HepG2 (cell line): ENCODE measurements around the gene FBN3.

ENCODE experiments used
- CTCF ChIP-seq: sonication (generic); formaldehyde crosslinking; IDR thresholded peaks from 2 replicates; pipeline ENCODE4 v1.5.0; 2020; ENCODE audit warnings: mild to moderate bottlenecking, missing genetic modification reagents, moderate library complexity
- ESRRA ChIP-seq: sonication (generic); formaldehyde crosslinking; IDR thresholded peaks from 2 replicates; pipeline ENCODE4 v1.5.1; 2020; ENCODE audit warnings: mild to moderate bottlenecking, low read depth, missing genetic modification reagents
- FOXJ3 ChIP-seq: sonication (generic); formaldehyde crosslinking; IDR thresholded peaks from 2 replicates; pipeline ENCODE4 v1.4.0; 2020; ENCODE audit warnings: missing genetic modification reagents, mild to moderate bottlenecking, borderline replicate concordance
- MED1 ChIP-seq: sonication (generic); formaldehyde crosslinking; IDR thresholded peaks from 2 replicates; pipeline ENCODE4 v1.4.0; 2020; ENCODE audit warnings: missing genetic modification reagents
- MTA1 ChIP-seq: sonication (generic); formaldehyde crosslinking; IDR thresholded peaks from 2 replicates; pipeline ENCODE4 v1.4.0; 2020; ENCODE audit warnings: missing genetic modification reagents, mild to moderate bottlenecking, borderline replicate concordance
- NBN ChIP-seq: fragments of 450-650 bp; conservative IDR thresholded peaks from 2 replicates; pipeline ENCODE4 v1.6.1; 2017
- RAD21 ChIP-seq: fragments of 450-650 bp; formaldehyde crosslinking; IDR thresholded peaks from 2 replicates; pipeline ENCODE4 v1.5.0; 2020; ENCODE audit warnings: mild to moderate bottlenecking
- SOX13 ChIP-seq, 3 experiments: fragments of 450-650 bp in 1 of 3; sonication (generic) in 1 of 3; formaldehyde crosslinking in 1 of 3; IDR thresholded peaks in 2 of 3; conservative IDR thresholded peaks in 1 of 3; 2 replicates each; pipeline versions ENCODE4 v1.5.0 to v1.6.1; 2016 to 2020; ENCODE audit warnings: antibody characterized with exemption in 1 of 3, mild to moderate bottlenecking in 1 of 3, missing compliant biosample characterization in 1 of 3, missing genetic modification reagents in 1 of 3, moderate library complexity in 1 of 3
- SP1 ChIP-seq, 2 experiments: fragments of 450-650 bp in 1 of 2; sonication (generic) in 1 of 2; formaldehyde crosslinking in 1 of 2; IDR thresholded peaks; 2 replicates each; pipeline versions ENCODE4 v1.4.0 to v1.6.1; 2016 to 2020; ENCODE audit warnings: missing genetic modification reagents in 1 of 2
- ZNF646 ChIP-seq: sonication (generic); formaldehyde crosslinking; IDR thresholded peaks from 2 replicates; pipeline ENCODE4 v1.9.0; 2021; ENCODE audit warnings: mild to moderate bottlenecking, missing genetic modification reagents
- ZNF747 ChIP-seq: sonication (generic); formaldehyde crosslinking; IDR thresholded peaks from 2 replicates; pipeline ENCODE4 v1.8.1; 2023; ENCODE audit warnings: missing genetic modification reagents, mild to moderate bottlenecking, borderline replicate concordance
- ZNF788 ChIP-seq: sonication (generic); formaldehyde crosslinking; IDR thresholded peaks from 2 replicates; pipeline ENCODE4 v1.5.0; 2020; ENCODE audit warnings: mild to moderate bottlenecking, missing genetic modification reagents, borderline replicate concordance

GRCh38 chr19:8142513-8142900 is 6.9 kb downstream of the FBN3 start:
- TF ChIP-seq MTA1 (CRISPR knock-in tag) (no peak), CTCF (CRISPR knock-in tag) (no peak), RAD21 (CRISPR knock-in tag) (no peak), MED1 (CRISPR knock-in tag) (no peak), SOX13 (IDR thresholded peaks at IDR 0.05) (no peak), SOX13 (CRISPR knock-in tag; conservative IDR thresholded peaks at IDR 0.05 in 1 of 2, IDR thresholded peaks at IDR 0.05 in 1 of 2) (no peak), ZNF747 (CRISPR knock-in tag) (no peak), ZNF646 (CRISPR knock-in tag) (no peak), ESRRA (CRISPR knock-in tag) (no peak), SP1 (IDR thresholded peaks at IDR 0.05) (no peak), SP1 (CRISPR knock-in tag; IDR thresholded peaks at IDR 0.05) (no peak), NBN (no peak), FOXJ3 (CRISPR knock-in tag) (no peak), ZNF788 (CRISPR knock-in tag) (no peak)
